ENCODE measurements around the gene TMEM61.

TMEM61 gene

GRCh38 chr1:55033265-55033614, 52.8 kb downstream of the TMEM61 start:
- TF ChIP-seq CTCF (IDR thresholded peaks at IDR 0.05; ENCODE audit: insufficient read depth, low read length, poor library complexity, severe bottlenecking), result no peak
- Histone ChIP-seq H3K27me3 (replicated peaks; ENCODE audit: control insufficient read depth, insufficient read depth, low read length) (peaks cover 3% of the 10 kb centered on the region; the same call in 1 of the 2 replicates), H3K36me3 (ENCODE audit: control insufficient read depth, insufficient read depth, low read length) (no peaks in the 10 kb centered on the region), H3K4me3 (replicated peaks; ENCODE audit: low read depth, low read length) (no peak overlapping the region)
- no peak for DNase-seq (ENCODE audit: extremely low read depth, insufficient read length)

- H3K27me3 ChIP-seq (replicated peaks; ENCODE audit: control insufficient read depth, insufficient read depth, low read length), result peaks cover 4% of the 10 kb centered on the region
- no peak for TF ChIP-seq CTCF (IDR thresholded peaks at IDR 0.05; ENCODE audit: insufficient read depth, low read length, poor library complexity, severe bottlenecking)
- no peak for DNase-seq (ENCODE audit: extremely low read depth, insufficient read length)
- no peaks in the 10 kb centered on the region for H3K36me3 ChIP-seq (ENCODE audit: control insufficient read depth, insufficient read depth, low read length)
- H3K4me3 ChIP-seq (replicated peaks; ENCODE audit: low read depth, low read length), result no peak overlapping the region
These were observed 54.2 kb downstream of the TMEM61 start for GRCh38 chr1:55034476-55035133.

GRCh38 chr1:55035904-55036303, 55.5 kb downstream of the TMEM61 start:
- TF ChIP-seq CTCF (IDR thresholded peaks at IDR 0.05; ENCODE audit: insufficient read depth, low read length, poor library complexity, severe bottlenecking), result no peak
- no peak overlapping the region for H3K4me3 ChIP-seq (replicated peaks; ENCODE audit: low read depth, low read length)
- peaks cover 6% of the 10 kb centered on the region for H3K27me3 ChIP-seq (replicated peaks; ENCODE audit: control insufficient read depth, insufficient read depth, low read length)
- H3K36me3 ChIP-seq (ENCODE audit: control insufficient read depth, insufficient read depth, low read length), result no peaks in the 10 kb centered on the region
- no peak for DNase-seq (ENCODE audit: extremely low read depth, insufficient read length)

GRCh38 chr1:55037733-55038551, 57.5 kb downstream of the TMEM61 start:
- no peak for TF ChIP-seq CTCF (IDR thresholded peaks at IDR 0.05; ENCODE audit: insufficient read depth, low read length, poor library complexity, severe bottlenecking)
- DNase-seq (ENCODE audit: extremely low read depth, insufficient read length), result no peak
- Histone ChIP-seq H3K27me3 (replicated peaks; ENCODE audit: control insufficient read depth, insufficient read depth, low read length) (peaks cover 5% of the 10 kb centered on the region), H3K36me3 (ENCODE audit: control insufficient read depth, insufficient read depth, low read length) (no peaks in the 10 kb centered on the region), H3K4me3 (replicated peaks; ENCODE audit: low read depth, low read length) (no peak overlapping the region)

- Histone ChIP-seq H3K27me3 (replicated peaks; ENCODE audit: control insufficient read depth, insufficient read depth, low read length) (peaks cover 3% of the 10 kb centered on the region), H3K36me3 (ENCODE audit: control insufficient read depth, insufficient read depth, low read length) (no peaks in the 10 kb centered on the region), H3K4me3 (replicated peaks; ENCODE audit: low read depth, low read length) (no peak overlapping the region)
- no peak for DNase-seq (ENCODE audit: extremely low read depth, insufficient read length)
- no peak for TF ChIP-seq CTCF (IDR thresholded peaks at IDR 0.05; ENCODE audit: insufficient read depth, low read length, poor library complexity, severe bottlenecking)
These were observed 58.1 kb downstream of the TMEM61 start for GRCh38 chr1:55038552-55038838.

Measured in GM06990 (cell line).